Transverse colon (tissue), 4 donors: ENCODE results near the gene PEX14. TPM values are rescaled to one million over a fixed set of nuclear protein-coding genes. Genes with fewer than 3 reads are reported as not detected.
"Not testable (repeated sequence)": the region's sequence is repeated elsewhere in the genome, so short reads cannot be mapped to it uniquely, and the experiment has no call there.

Experiments
- DNase-seq: peaks from one replicate; pipeline ENCODE4 v3.0.0-alpha.2; 2019
- H3K27ac ChIP-seq, 4 donors: fragments of 200-600 bp; sonication (generic); 2 replicates each; pipeline ENCODE4 v1.5.1; 2016 to 2018; ENCODE audit warnings: inconsistent platforms in 4 of 4
- H3K27me3 ChIP-seq: fragments of 200-600 bp; sonication (generic); 2 replicates; pipeline ENCODE4 v1.5.1; 2017; ENCODE audit warnings: inconsistent platforms
- H3K36me3 ChIP-seq, 4 donors: fragments of 200-600 bp; sonication (generic); 2 replicates each; pipeline ENCODE4 v1.5.1; 2017 to 2019; ENCODE audit warnings: inconsistent platforms in 4 of 4
- H3K4me1 ChIP-seq, 4 donors: fragments of 200-600 bp; sonication (generic); 2 replicates each; pipeline ENCODE4 v1.5.1; 2017 to 2020; ENCODE audit warnings: inconsistent platforms in 4 of 4
- H3K4me3 ChIP-seq, 4 donors: fragments of 200-600 bp; sonication (generic); 1 replicate in 1 of 4; 2 replicates in 3 of 4; pipeline versions ENCODE4 v1.5.1 to v1.6.1; 2017 to 2019; ENCODE audit warnings: inconsistent platforms in 4 of 4
- H3K9me3 ChIP-seq, 2 donors: fragments of 200-600 bp; sonication (generic); 2 replicates each; pipeline ENCODE4 v1.5.1; 2017 to 2019; ENCODE audit warnings: inconsistent platforms in 2 of 2
- CTCF ChIP-seq, 5 experiments: fragments of 200-600 bp in 3 of 5; fragments of 450-650 bp in 2 of 5; sonication (generic) in 3 of 5; IDR thresholded peaks; 1 replicate in 2 of 5; 2 replicates in 3 of 5; pipeline ENCODE4 v1.5.1; 2016 to 2017; ENCODE audit warnings: antibody characterized with exemption in 5 of 5, inconsistent platforms in 3 of 5, mild to moderate bottlenecking in 2 of 5, moderate library complexity in 1 of 5
- EP300 ChIP-seq: sonication (generic); formaldehyde crosslinking; IDR thresholded peaks from one replicate; pipeline ENCODE4 v1.6.1; 2017; ENCODE audit warnings: antibody characterized with exemption, low read depth
- POLR2A ChIP-seq: fragments of 450-650 bp; IDR thresholded peaks from one replicate; pipeline ENCODE4 v1.6.1; 2016; ENCODE audit warnings: antibody characterized with exemption, mild to moderate bottlenecking, moderate library complexity
- POLR2AphosphoS5 ChIP-seq, 3 donors: sonication (generic); formaldehyde crosslinking; IDR thresholded peaks; one replicate each; pipeline ENCODE4 v1.6.1; 2016; ENCODE audit warnings: antibody characterized with exemption in 3 of 3
- WGBS, 2 donors: methylation state at CpG; one replicate each; pipeline ENCODE4 v1.1.5; 2018; ENCODE audit warnings: low coverage in 1 of 2; 5-methylcytosine and 5-hydroxymethylcytosine counted together
- in situ Hi-C, 4 donors: fragments of 200-750 bp; cut with MboI; loops; one replicate each; pipeline versions ENCODE4 v1.15.0 to v1.15.1; 2017; ENCODE audit warnings: low sequenced_read_pairs in 3 of 4, low pct_ligation_motif_present in 1 of 4, low pct_unique_long_range_greater_than_20kb in 1 of 4
- intact Hi-C: fragments of 100-400 bp; cut with DNase I; formaldehyde crosslinking; loops from one replicate; pipeline ENCODE4 v1.15.1; 2023; ENCODE audit warnings: low total_unique reads
- total RNA-seq, 4 donors: library from RNA; depleted of rRNA; stranded (reverse); fragments of >200 nt; gene quantifications; one replicate each; pipeline ENCODE4 v1.1.0, GENCODE V29; 2016

The PEX14 gene, protein sequence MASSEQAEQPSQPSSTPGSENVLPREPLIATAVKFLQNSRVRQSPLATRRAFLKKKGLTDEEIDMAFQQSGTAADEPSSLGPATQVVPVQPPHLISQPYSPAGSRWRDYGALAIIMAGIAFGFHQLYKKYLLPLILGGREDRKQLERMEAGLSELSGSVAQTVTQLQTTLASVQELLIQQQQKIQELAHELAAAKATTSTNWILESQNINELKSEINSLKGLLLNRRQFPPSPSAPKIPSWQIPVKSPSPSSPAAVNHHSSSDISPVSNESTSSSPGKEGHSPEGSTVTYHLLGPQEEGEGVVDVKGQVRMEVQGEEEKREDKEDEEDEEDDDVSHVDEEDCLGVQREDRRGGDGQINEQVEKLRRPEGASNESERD
- total RNA-seq: 10 to 100 TPM in 3 of 4 donors, 1 to 10 TPM in 1; 2.4 to 16.5 (median 12.6) TPM

- no peaks in the 10 kb centered on the region for H3K27me3 ChIP-seq
- peak within 1 kb of the TSS; percentile 86 to 98 (median 88) for H3K4me3 ChIP-seq
- in situ Hi-C loops: no loop called here
- no peaks in the 10 kb centered on the region for H3K9me3 ChIP-seq
- intact Hi-C loops: loop anchor here (10.0 kb wide), 1 partner anchor 1820 kb away; no protein-coding TSS in a partner anchor
- H3K4me1 ChIP-seq: peaks cover 11 to 35% (median 27%) of the 10 kb centered on the region in 4 donors
- peak; percentile 91 for DNase-seq
- no peaks in the 10 kb centered on the region for H3K36me3 ChIP-seq
- WGBS, 2 donors: 15% methylated on average over 36 of the region's 50 CpGs; no CpG with 5 or more reads in 1 of the 2 donors
- peak within 1 kb of the TSS; percentile 86 to 92 (median 90) for H3K27ac ChIP-seq
- peak in 2 of 3 donors; percentile 58 to 61 for TF ChIP-seq POLR2AphosphoS5 (IDR thresholded peaks at IDR 0.05)
- TF ChIP-seq EP300: no peak
- no peak for TF ChIP-seq CTCF (IDR thresholded peaks at IDR 0.05)
- peak; percentile 38 for TF ChIP-seq POLR2A
Observed at GRCh38 chr1:10474613-10475507, at the start of gene PEX14. Gene PEX14, plus strand, starts transcription at chr1:10474950. Its CDS starts 17 bp downstream, at chr1:10474967.

DNA sequence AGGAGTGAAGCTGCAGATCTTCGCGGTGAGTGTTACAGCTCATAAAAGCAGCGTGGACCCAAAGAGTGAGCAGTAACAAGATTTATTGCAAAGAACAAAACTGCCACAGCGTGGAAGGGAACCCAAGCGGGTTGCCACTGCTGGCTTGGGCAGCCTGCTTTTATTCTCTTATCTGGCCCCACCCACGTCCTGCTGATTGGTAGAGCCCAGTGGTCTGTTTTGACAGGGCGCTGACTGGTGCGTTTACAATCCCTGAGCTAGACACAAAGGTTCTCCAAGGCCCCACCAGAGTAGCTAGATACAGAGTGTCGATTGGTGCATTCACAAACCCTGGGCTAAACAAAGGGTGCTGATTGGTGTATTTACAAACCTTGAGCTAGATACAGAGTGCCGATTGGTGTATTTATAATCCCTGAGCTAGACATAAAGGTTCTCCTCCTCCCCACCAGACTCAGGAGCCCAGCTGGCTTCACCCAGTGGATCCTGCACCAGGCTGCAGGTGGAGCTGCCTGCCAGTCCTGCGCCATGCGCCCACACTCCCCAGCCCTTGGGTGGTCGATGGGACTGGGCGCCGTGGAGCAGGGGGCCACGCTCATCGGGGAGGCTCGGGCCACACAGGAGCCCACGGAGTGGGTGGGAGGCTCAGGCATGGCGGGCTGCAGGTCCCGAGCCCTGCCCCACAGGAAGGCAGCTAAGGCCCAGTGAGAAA lies 48.8 kb upstream of the PEX14 start:
- DNase-seq, H3K4me1 ChIP-seq, H3K36me3 ChIP-seq, H3K4me3 ChIP-seq, H3K27ac ChIP-seq, H3K27me3 ChIP-seq, H3K9me3 ChIP-seq: not testable (repeated sequence)
- TF ChIP-seq POLR2AphosphoS5 (IDR thresholded peaks at IDR 0.05) (peak in 1 of 3 donors; percentile 12), POLR2A (peak; percentile 15)
- in situ Hi-C loops: loop anchor here in 1 of 4 donors (10.0 kb wide), 1 partner anchor 51 kb away; no protein-coding TSS in a partner anchor
- intact Hi-C loops: loop anchor here (5.0 kb wide), 1 partner anchor 49 kb away; no protein-coding TSS in a partner anchor
- WGBS, 2 donors: 70% methylated on average over 14 of the region's 21 CpGs; no CpG with 5 or more reads in 1 of the 2 donors

- DNase-seq, H3K36me3 ChIP-seq, H3K4me3 ChIP-seq, H3K27ac ChIP-seq, H3K9me3 ChIP-seq, H3K27me3 ChIP-seq: not testable (repeated sequence)
- in situ Hi-C loops (loop anchor here in 1 of 4 donors (10.0 kb wide), 1 partner anchor 52 kb away; no protein-coding TSS in a partner anchor), intact Hi-C loops (loop anchor here (5.0 kb wide), 1 partner anchor 49 kb away; no protein-coding TSS in a partner anchor)
- 92% methylated on average over 4 of the region's 21 CpGs; no CpG with 5 or more reads in 1 of the 2 donors for WGBS, 2 donors
- peaks cover 0 to 13% (median 10%) of the 10 kb centered on the region in 4 donors for H3K4me1 ChIP-seq
Observed at GRCh38 chr1:10426535-10426848, 48.3 kb upstream of the PEX14 start.

- Histone ChIP-seq H3K27me3 (no peaks in the 10 kb centered on the region), H3K27ac (no peak overlapping the region), H3K9me3 (no peaks in the 10 kb centered on the region), H3K36me3 (no peaks in the 10 kb centered on the region), H3K4me3 (no peak overlapping the region), H3K4me1 (peaks cover 0 to 19% (median 14%) of the 10 kb centered on the region in 4 donors)
- WGBS, 2 donors: 80 to 92% methylated on average over 1 to 5 of the region's 5 CpGs
- in situ Hi-C loops (loop anchor here in 1 of 4 donors (10.0 kb wide), 1 partner anchor 54 kb away; no protein-coding TSS in a partner anchor), intact Hi-C loops (loop anchor here (5.0 kb wide), 1 partner anchor 52 kb away; no protein-coding TSS in a partner anchor)
- DNase-seq: no peak
- TF ChIP-seq CTCF (IDR thresholded peaks at IDR 0.05) (no peak), POLR2AphosphoS5 (IDR thresholded peaks at IDR 0.05) (no peak), POLR2A (no peak), EP300 (no peak)
Observed at GRCh38 chr1:10428984-10429383, 45.8 kb upstream of the PEX14 start.
